ENCODE measurements around the gene CENPW. TPM values are rescaled to one million over a fixed set of nuclear protein-coding genes. Genes with fewer than 3 reads are reported as not detected.

CENPW gene
- total and polyA plus RNA-seq, 9 of the 15 experiments (the other 6 are each of a cell fraction or from before 2014, with no cell fraction given), result 48.7 to 285 (median 82.8) TPM

DNA sequence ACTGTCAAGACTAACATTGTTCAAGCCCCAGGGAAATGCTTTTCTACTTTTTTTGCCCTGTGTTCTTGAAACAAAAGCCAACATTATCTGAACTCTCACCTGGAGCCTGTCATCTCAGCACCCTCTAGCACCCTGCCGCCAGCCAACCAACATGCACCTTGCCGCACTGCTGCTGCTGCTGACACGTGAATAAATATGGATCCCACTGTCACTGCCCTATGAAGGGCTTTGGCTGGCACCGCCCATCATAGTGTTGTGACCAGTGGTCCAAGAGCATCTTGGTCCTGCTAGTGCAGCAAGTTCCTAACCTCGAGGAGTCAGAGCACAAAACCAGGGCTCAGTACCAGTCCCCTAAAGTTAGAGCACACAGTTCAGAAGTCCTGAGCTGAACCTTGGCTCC, 41.6 kb downstream of the CENPW start (continued):
- TF ChIP-seq MGA (IDR thresholded peaks at IDR 0.05), result no peak

Data from K562 (cell line).